Parathyroid adenoma (tissue), 2 donors: ENCODE data around the gene AGK.

Experiments used
- H2AFZ ChIP-seq: fragments of 300-600 bp; sonication (generic); one replicate; pipeline ENCODE4 v1.7.0; 2017; ENCODE audit warnings: antibody characterized with exemption, mild to moderate bottlenecking
- H3K27ac ChIP-seq: fragments of 300-600 bp; sonication (generic); one replicate; pipeline ENCODE4 v1.7.0; 2017
- H3K27me3 ChIP-seq: fragments of 300-600 bp; sonication (generic); one replicate; pipeline ENCODE4 v1.7.0; 2017; ENCODE audit warnings: low read length; ENCODE audit not compliant: control insufficient read depth, insufficient read depth
- H3K36me3 ChIP-seq: fragments of 300-600 bp; sonication (generic); one replicate; pipeline ENCODE4 v1.7.0; 2017; ENCODE audit warnings: low read length; ENCODE audit not compliant: control insufficient read depth, insufficient read depth
- H3K4me1 ChIP-seq: fragments of 300-600 bp; sonication (generic); one replicate; pipeline ENCODE4 v1.7.0; 2017; ENCODE audit warnings: control low read depth
- H3K4me2 ChIP-seq: fragments of 300-600 bp; sonication (generic); one replicate; pipeline ENCODE4 v1.7.0; 2017; ENCODE audit warnings: low read length
- H3K4me3 ChIP-seq: fragments of 300-600 bp; sonication (generic); one replicate; pipeline ENCODE4 v1.7.0; 2017; ENCODE audit warnings: low read depth, low read length
- H3K79me2 ChIP-seq: fragments of 300-600 bp; sonication (generic); one replicate; pipeline ENCODE4 v1.7.0; 2017; ENCODE audit warnings: control low read depth
- H3K9ac ChIP-seq: fragments of 300-600 bp; sonication (generic); one replicate; pipeline ENCODE4 v1.7.0; 2017; ENCODE audit warnings: mild to moderate bottlenecking
- H3K9me3 ChIP-seq: fragments of 300-600 bp; sonication (generic); one replicate; pipeline ENCODE4 v1.7.0; 2017; ENCODE audit warnings: low read length; ENCODE audit not compliant: control insufficient read depth
- TF ChIP-seq, protein P1 (sequence below): fragments of 300-600 bp; sonication (generic); IDR thresholded peaks from one replicate; pipeline ENCODE4 v1.7.0; 2017; ENCODE audit warnings: antibody characterized with exemption, mild to moderate bottlenecking
- donor health status: primary hyperparathyroidism.

AGK gene

DNA sequence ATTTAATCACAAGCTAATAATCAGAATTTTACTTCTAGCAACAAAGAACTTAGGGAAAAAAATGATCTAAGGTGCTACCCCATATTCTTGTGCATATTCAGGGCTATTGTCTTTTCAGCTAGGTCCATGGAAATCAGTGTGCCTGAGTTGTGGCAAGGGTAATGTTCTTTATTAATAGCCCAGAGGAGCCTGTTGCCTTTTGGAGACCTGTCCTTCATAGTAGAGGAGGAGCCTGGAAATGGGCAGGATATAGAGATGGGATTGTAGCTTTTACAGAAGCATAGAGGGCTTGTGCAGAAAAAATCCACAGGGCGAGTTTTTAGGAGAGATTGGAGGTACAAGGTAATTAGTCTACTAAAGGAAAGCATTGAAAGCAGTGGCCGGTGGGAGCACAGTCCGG lies 38.9 kb downstream of the AGK start:
- no peak overlapping the region for H2AFZ ChIP-seq
- H3K9ac ChIP-seq: no peak overlapping the region
- no peak overlapping the region for H3K4me3 ChIP-seq
- no peaks in the 10 kb centered on the region for H3K36me3 ChIP-seq
- H3K9me3 ChIP-seq: no peaks in the 10 kb centered on the region
- no peaks in the 10 kb centered on the region for H3K4me1 ChIP-seq
- no peak overlapping the region for H3K27ac ChIP-seq
- H3K27me3 ChIP-seq: no peaks in the 10 kb centered on the region
- H3K4me2 ChIP-seq: no peak overlapping the region
- TF ChIP-seq, protein P1, sequence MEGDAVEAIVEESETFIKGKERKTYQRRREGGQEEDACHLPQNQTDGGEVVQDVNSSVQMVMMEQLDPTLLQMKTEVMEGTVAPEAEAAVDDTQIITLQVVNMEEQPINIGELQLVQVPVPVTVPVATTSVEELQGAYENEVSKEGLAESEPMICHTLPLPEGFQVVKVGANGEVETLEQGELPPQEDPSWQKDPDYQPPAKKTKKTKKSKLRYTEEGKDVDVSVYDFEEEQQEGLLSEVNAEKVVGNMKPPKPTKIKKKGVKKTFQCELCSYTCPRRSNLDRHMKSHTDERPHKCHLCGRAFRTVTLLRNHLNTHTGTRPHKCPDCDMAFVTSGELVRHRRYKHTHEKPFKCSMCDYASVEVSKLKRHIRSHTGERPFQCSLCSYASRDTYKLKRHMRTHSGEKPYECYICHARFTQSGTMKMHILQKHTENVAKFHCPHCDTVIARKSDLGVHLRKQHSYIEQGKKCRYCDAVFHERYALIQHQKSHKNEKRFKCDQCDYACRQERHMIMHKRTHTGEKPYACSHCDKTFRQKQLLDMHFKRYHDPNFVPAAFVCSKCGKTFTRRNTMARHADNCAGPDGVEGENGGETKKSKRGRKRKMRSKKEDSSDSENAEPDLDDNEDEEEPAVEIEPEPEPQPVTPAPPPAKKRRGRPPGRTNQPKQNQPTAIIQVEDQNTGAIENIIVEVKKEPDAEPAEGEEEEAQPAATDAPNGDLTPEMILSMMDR: no peak
- no peaks in the 10 kb centered on the region for H3K79me2 ChIP-seq

DNA sequence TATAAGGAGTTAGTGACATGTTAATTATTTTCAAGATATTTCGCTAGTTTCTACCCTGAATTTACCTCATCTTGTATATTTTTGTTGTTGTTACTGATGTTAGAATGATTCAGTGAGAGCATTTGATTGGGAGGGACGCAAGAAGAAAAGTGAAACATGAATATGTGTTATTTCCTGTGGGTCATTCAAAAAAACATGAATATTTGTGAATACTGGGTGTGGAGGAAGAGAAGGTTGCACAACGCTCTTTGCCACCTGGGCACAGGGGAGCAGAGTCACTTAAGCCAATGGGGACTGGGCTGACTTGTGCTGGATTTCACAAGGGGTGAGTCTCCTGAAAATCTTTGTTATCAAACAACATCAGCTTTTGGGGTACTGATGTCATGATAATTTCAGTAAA lies 39.5 kb downstream of the AGK start:
- TF ChIP-seq, protein P1: no peak
- Histone ChIP-seq H3K27ac (no peak overlapping the region), H3K4me1 (no peaks in the 10 kb centered on the region), H3K79me2 (no peaks in the 10 kb centered on the region), H3K36me3 (no peaks in the 10 kb centered on the region), H2AFZ (no peak overlapping the region), H3K4me3 (no peak overlapping the region), H3K27me3 (no peaks in the 10 kb centered on the region), H3K9me3 (no peaks in the 10 kb centered on the region), H3K9ac (no peak overlapping the region), H3K4me2 (no peak overlapping the region)

- no peak overlapping the region for H2AFZ ChIP-seq
- no peaks in the 10 kb centered on the region for H3K9me3 ChIP-seq
- no peak overlapping the region for H3K27ac ChIP-seq
- H3K36me3 ChIP-seq: no peaks in the 10 kb centered on the region
- H3K79me2 ChIP-seq: no peaks in the 10 kb centered on the region
- no peak overlapping the region for H3K9ac ChIP-seq
- no peak overlapping the region for H3K4me2 ChIP-seq
- TF ChIP-seq, protein P1: no peak
- H3K4me3 ChIP-seq: no peak overlapping the region
- no peaks in the 10 kb centered on the region for H3K27me3 ChIP-seq
- no peaks in the 10 kb centered on the region for H3K4me1 ChIP-seq
Observed at GRCh38 chr7:141593134-141593533, 41.9 kb downstream of the AGK start.

DNA sequence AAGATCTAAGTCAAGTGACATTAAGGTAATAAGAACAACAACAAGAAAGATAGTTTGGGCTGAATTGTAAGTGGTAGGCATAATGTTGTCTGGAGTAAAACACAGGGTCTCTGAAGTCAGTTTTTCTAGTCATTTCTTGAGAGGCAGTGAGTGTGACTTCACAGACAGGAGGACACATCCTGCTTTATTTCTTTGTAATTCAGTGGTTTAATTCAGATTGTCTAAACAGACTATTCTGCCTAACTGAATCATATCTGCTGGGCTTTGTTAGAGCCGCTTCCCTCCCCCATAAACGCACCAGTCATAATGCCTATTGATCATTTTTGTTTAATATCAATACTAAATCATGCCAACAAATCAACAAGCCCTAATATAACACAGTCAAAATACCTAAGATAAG lies 46.8 kb downstream of the AGK start:
- Histone ChIP-seq H3K27ac (no peak overlapping the region), H2AFZ (no peak overlapping the region), H3K36me3 (no peaks in the 10 kb centered on the region), H3K4me3 (no peak overlapping the region), H3K79me2 (no peaks in the 10 kb centered on the region), H3K9ac (no peak overlapping the region), H3K9me3 (no peaks in the 10 kb centered on the region), H3K4me1 (no peaks in the 10 kb centered on the region), H3K4me2 (no peak overlapping the region), H3K27me3 (no peaks in the 10 kb centered on the region)
- TF ChIP-seq, protein P1: no peak

GRCh38 chr7:141598408-141598807 lies 47.2 kb downstream of the AGK start:
- Histone ChIP-seq H3K4me2 (no peak overlapping the region), H3K27ac (no peak overlapping the region), H2AFZ (no peak overlapping the region), H3K4me3 (no peak overlapping the region), H3K79me2 (no peaks in the 10 kb centered on the region), H3K27me3 (no peaks in the 10 kb centered on the region), H3K36me3 (no peaks in the 10 kb centered on the region), H3K9ac (no peak overlapping the region), H3K9me3 (no peaks in the 10 kb centered on the region), H3K4me1 (no peaks in the 10 kb centered on the region)
- TF ChIP-seq, protein P1: no peak
